ENCODE results near the gene HOXC6. TPM values are rescaled to one million over a fixed set of nuclear protein-coding genes. Genes with fewer than 3 reads are reported as not detected.

Gene HOXC6
- total and polyA plus RNA-seq, 9 of the 15 experiments (the other 6 are each of a cell fraction or from before 2014, with no cell fraction given): 0.06 to 4.0 (median 1.4) TPM

DNA sequence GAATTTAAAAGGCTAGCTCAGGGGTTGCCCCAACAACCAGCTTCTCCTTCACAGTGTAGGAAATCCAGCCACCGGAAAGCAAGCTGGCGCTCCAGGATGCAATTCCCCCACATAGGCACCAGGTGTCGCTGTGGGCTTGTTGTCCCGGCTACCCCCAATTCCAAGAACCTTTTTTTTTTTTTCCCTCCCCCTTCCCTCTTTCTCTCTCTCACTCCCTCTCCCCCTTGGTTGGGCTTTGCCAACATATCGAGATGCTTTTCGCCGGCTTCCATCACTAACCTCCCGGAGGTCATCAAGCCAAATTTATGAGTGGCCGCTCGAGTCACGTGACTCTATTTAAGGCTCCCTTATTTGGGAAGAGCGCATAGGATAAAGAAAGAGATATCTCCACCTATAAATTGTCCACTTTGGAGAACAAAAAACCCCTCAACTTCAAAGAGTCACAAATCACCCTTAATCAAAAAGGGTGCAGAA, 4.4 kb downstream of the HOXC6 start, which contains the start of gene HOXC5 (continued):
- no peak for TF ChIP-seq ZNF644 (tag; IDR thresholded peaks at IDR 0.05; ENCODE audit: low read depth)
- 0 out of 2 replicates have a peak, but pooled peaks have one; percentile 51 for TF ChIP-seq MTA3 (IDR thresholded peaks at IDR 0.05; ENCODE audit: borderline replicate concordance)
- TF ChIP-seq MTF1 (CRISPR knock-in tag; IDR thresholded peaks at IDR 0.05; ENCODE audit: borderline replicate concordance): no peak
- TF ChIP-seq HDAC8 (tag; IDR thresholded peaks at IDR 0.05): no peak
- TF ChIP-seq, protein P1, sequence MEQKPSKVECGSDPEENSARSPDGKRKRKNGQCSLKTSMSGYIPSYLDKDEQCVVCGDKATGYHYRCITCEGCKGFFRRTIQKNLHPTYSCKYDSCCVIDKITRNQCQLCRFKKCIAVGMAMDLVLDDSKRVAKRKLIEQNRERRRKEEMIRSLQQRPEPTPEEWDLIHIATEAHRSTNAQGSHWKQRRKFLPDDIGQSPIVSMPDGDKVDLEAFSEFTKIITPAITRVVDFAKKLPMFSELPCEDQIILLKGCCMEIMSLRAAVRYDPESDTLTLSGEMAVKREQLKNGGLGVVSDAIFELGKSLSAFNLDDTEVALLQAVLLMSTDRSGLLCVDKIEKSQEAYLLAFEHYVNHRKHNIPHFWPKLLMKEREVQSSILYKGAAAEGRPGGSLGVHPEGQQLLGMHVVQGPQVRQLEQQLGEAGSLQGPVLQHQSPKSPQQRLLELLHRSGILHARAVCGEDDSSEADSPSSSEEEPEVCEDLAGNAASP (IDR thresholded peaks at IDR 0.05): no peak
- no peak for TF ChIP-seq SP2 (IDR thresholded peaks at IDR 0.05; ENCODE audit: extremely low read depth, low read depth, low read length, poor library complexity, severe bottlenecking)
- no peak for TF ChIP-seq ZNF197 (CRISPR knock-in tag; IDR thresholded peaks at IDR 0.05; ENCODE audit: low read depth)
- 0 out of 2 replicates have a peak, but pooled peaks have one; percentile 27 for TF ChIP-seq ZNF444 (CRISPR knock-in tag; IDR thresholded peaks at IDR 0.05)
- no peak for TF ChIP-seq TCF3 (CRISPR knock-in tag; IDR thresholded peaks at IDR 0.05)
- no peak for TF ChIP-seq ZNF77 (CRISPR knock-in tag; IDR thresholded peaks at IDR 0.05)
- TF ChIP-seq SAFB2 (IDR thresholded peaks at IDR 0.05; ENCODE audit: borderline replicate concordance, low read depth, low read length, severe bottlenecking): no peak
- no peak for TF ChIP-seq U2AF2 (optimal IDR thresholded peaks at IDR 0.05; ENCODE audit: low read depth, low read length)
- TF ChIP-seq POU5F1 (IDR thresholded peaks at IDR 0.05; ENCODE audit: borderline replicate concordance, low read depth, low read length, partially characterized antibody): no peak
- no peak for TF ChIP-seq NELFE (IDR thresholded peaks at IDR 0.05; ENCODE audit: insufficient read depth, insufficient read length)
- peak; percentile 92 for TF ChIP-seq RAD51 (IDR thresholded peaks at IDR 0.05; ENCODE audit: borderline replicate concordance, low read depth)
- TF ChIP-seq FOXA1 (IDR thresholded peaks at IDR 0.05; ENCODE audit: borderline replicate concordance): no peak
- TF ChIP-seq MCM5 (IDR thresholded peaks at IDR 0.05; ENCODE audit: low read depth): no peak
- TF ChIP-seq BRCA1 (IDR thresholded peaks at IDR 0.05): no peak
- no peak for TF ChIP-seq BRCA1 (CRISPR knock-in tag; IDR thresholded peaks at IDR 0.05)
- no peak for TF ChIP-seq NFATC3 (IDR thresholded peaks at IDR 0.05)
- no peak for TF ChIP-seq HNRNPUL1 (IDR thresholded peaks at IDR 0.05; ENCODE audit: low read length)
- TF ChIP-seq MCM2 (IDR thresholded peaks at IDR 0.05; ENCODE audit: low read depth): no peak
- TF ChIP-seq YY1 (IDR thresholded peaks at IDR 0.05; ENCODE audit: borderline replicate concordance in 1 of 3, control insufficient read depth in 1 of 3, extremely low read depth in 1 of 3, insufficient read depth in 3 of 3, insufficient read length in 1 of 3, insufficient replicate concordance in 2 of 3, low read depth in 1 of 3, low read length in 2 of 3): no peak
- peak; percentile 57; the same call in 1 of the 2 replicates for TF ChIP-seq STAG1 (CRISPR knock-in tag; IDR thresholded peaks at IDR 0.05; ENCODE audit: borderline replicate concordance)
- no peak for TF ChIP-seq ETV6 (IDR thresholded peaks at IDR 0.05; ENCODE audit: borderline replicate concordance in 1 of 2, low read depth in 2 of 2, low read length in 1 of 2)
- no peak for TF ChIP-seq ETV6 (CRISPR knock-in tag; IDR thresholded peaks at IDR 0.05; ENCODE audit: borderline replicate concordance)
- no peak for TF ChIP-seq ZNF583 (CRISPR knock-in tag; IDR thresholded peaks at IDR 0.05)
- no peak for TF ChIP-seq ZNF354B (CRISPR knock-in tag; IDR thresholded peaks at IDR 0.05)
- TF ChIP-seq, protein P2, sequence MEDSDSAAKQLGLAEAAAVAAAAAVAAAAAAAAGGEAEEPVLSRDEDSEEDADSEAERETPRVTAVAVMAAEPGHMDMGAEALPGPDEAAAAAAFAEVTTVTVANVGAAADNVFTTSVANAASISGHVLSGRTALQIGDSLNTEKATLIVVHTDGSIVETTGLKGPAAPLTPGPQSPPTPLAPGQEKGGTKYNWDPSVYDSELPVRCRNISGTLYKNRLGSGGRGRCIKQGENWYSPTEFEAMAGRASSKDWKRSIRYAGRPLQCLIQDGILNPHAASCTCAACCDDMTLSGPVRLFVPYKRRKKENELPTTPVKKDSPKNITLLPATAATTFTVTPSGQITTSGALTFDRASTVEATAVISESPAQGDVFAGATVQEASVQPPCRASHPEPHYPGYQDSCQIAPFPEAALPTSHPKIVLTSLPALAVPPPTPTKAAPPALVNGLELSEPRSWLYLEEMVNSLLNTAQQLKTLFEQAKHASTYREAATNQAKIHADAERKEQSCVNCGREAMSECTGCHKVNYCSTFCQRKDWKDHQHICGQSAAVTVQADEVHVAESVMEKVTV (CRISPR knock-in tag; IDR thresholded peaks at IDR 0.05): peak; percentile 67
- no peak for TF ChIP-seq NR3C1 (CRISPR knock-in tag; IDR thresholded peaks at IDR 0.05)
